Ishikawa (cell line): ENCODE data around the gene RFT1.

Experiments
- CEBPB ChIP-seq: IDR thresholded peaks from 2 replicates; pipeline ENCODE4 v1.6.1; 2012
- CREB1 ChIP-seq: IDR thresholded peaks from 2 replicates; pipeline ENCODE4 v1.6.1; 2012; ENCODE audit warnings: low read depth
- EGR1 ChIP-seq: IDR thresholded peaks from 2 replicates; pipeline ENCODE4 v1.6.1; 2012
- EP300 ChIP-seq: IDR thresholded peaks from 2 replicates; pipeline ENCODE4 v1.6.1; 2012; ENCODE audit warnings: borderline replicate concordance
- FOXM1 ChIP-seq: IDR thresholded peaks from 2 replicates; pipeline ENCODE4 v1.6.1; 2012; ENCODE audit warnings: low read depth, borderline replicate concordance
- NFIC ChIP-seq: IDR thresholded peaks from 2 replicates; pipeline ENCODE4 v1.6.1; 2012
- RAD21 ChIP-seq: IDR thresholded peaks from 2 replicates; pipeline ENCODE4 v1.6.1; 2012; ENCODE audit warnings: low read depth
- TAF1 ChIP-seq: IDR thresholded peaks from 2 replicates; pipeline ENCODE4 v1.6.1; 2012; ENCODE audit warnings: low read depth, mild to moderate bottlenecking
- TCF12 ChIP-seq: IDR thresholded peaks from 2 replicates; pipeline ENCODE4 v1.6.1; 2012; ENCODE audit warnings: low read depth
- TEAD4 ChIP-seq: IDR thresholded peaks from 2 replicates; pipeline ENCODE4 v1.6.1; 2012
- YY1 ChIP-seq: IDR thresholded peaks from 2 replicates; pipeline ENCODE4 v1.6.1; 2012; ENCODE audit warnings: low read depth
- ZBTB7A ChIP-seq: IDR thresholded peaks from 2 replicates; pipeline ENCODE4 v1.6.1; 2012; ENCODE audit warnings: low read depth
- TF ChIP-seq, protein P1 (sequence below): IDR thresholded peaks from 2 replicates; pipeline ENCODE4 v1.6.1; 2012
- TF ChIP-seq, protein P2 (sequence below): IDR thresholded peaks from 2 replicates; pipeline ENCODE4 v1.6.1; 2012; ENCODE audit warnings: low read depth, mild to moderate bottlenecking
- TF ChIP-seq, protein P3 (sequence below): IDR thresholded peaks from 2 replicates; pipeline ENCODE4 v1.6.1; 2012

RFT1 gene

DNA sequence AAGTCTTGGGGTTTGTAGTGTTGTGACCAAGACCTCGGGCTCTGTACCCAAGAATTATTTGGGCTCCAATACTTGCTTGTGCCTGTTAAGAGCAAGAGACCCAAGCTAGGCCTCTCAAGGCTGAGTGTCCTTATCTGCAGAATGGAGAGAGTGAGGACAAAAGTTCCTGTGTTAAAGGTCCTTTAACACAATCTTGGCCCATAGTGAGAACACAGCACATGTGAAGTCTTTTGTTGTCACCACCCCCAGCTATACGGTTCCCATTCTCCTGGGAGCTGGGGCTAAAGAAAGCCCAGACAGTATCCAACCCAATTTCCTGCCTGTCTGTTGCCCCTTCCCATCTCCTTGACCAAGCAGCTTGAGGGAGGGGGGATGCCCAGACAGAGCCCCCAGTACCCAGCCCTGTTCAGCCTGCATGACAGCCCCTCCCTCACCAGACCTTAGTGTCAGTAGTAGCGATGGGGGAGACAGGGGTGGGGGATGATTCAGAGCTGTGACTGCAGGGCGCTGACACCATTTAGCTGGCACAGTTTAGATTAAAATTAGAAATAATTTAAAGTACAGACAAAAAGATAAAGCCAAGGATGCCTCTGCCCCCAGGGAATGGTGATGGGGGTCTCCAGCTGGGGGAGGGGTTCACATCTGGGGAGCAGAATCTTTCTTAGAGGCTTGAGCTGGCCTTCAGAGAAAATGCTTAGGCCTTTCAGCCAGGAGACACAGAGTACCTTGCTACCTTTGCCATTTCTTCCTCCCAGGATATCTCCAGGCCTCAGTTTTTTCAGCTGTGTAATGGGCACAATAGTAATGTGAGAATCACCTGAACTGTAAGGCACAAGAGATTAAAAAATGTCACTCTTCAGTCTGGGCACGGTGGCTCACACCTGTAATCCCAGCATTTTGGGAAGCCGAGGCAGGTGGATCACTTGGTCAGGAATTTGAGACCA lies 33.5 kb upstream of the RFT1 start:
- TF ChIP-seq TEAD4 (no peak), EP300 (no peak), TAF1 (no peak), EGR1 (no peak), ZBTB7A (no peak), RAD21 (no peak), TCF12 (no peak), CREB1 (no peak)
- TF ChIP-seq, protein P1, sequence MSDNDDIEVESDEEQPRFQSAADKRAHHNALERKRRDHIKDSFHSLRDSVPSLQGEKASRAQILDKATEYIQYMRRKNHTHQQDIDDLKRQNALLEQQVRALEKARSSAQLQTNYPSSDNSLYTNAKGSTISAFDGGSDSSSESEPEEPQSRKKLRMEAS: no peak
- TF ChIP-seq, protein P2, sequence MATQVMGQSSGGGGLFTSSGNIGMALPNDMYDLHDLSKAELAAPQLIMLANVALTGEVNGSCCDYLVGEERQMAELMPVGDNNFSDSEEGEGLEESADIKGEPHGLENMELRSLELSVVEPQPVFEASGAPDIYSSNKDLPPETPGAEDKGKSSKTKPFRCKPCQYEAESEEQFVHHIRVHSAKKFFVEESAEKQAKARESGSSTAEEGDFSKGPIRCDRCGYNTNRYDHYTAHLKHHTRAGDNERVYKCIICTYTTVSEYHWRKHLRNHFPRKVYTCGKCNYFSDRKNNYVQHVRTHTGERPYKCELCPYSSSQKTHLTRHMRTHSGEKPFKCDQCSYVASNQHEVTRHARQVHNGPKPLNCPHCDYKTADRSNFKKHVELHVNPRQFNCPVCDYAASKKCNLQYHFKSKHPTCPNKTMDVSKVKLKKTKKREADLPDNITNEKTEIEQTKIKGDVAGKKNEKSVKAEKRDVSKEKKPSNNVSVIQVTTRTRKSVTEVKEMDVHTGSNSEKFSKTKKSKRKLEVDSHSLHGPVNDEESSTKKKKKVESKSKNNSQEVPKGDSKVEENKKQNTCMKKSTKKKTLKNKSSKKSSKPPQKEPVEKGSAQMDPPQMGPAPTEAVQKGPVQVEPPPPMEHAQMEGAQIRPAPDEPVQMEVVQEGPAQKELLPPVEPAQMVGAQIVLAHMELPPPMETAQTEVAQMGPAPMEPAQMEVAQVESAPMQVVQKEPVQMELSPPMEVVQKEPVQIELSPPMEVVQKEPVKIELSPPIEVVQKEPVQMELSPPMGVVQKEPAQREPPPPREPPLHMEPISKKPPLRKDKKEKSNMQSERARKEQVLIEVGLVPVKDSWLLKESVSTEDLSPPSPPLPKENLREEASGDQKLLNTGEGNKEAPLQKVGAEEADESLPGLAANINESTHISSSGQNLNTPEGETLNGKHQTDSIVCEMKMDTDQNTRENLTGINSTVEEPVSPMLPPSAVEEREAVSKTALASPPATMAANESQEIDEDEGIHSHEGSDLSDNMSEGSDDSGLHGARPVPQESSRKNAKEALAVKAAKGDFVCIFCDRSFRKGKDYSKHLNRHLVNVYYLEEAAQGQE: no peak

DNA sequence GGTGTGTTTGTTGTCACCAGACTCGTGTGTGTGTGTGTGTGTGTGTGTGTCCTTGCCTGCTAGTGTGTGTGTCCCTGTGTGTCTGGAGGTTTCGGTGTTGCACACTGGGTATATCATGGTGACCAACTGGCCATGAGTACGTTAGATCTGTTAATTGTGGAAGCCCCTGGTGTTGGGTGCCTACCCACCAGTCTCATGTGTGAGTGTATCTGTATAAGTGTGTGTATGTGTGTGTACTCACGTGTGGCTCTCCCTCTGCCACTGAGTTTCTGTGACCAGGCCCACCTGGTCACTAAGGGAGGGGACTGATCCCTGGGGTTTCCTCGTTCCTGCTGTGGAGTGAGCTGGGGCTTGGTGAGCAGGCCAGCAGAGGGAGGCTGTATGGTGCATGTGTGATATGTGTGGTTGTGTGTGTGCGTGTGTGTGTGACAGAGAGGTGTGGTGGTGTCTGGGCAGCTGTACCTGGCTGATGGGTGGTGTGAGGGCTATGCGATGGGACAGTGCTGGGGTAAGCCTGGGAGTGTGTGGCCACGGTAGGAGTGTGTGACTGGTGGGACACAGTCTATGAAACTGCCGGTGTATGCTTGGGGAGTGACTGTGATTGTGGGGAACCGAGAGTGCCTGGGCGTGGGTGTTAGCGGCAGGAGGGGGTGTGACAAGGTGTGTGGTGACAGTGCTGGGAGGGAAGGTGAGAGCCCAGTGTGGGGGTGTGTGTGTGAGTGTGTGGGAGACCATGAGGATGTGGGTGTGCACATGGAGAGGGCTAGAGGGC lies 32.6 kb upstream of the RFT1 start:
- TF ChIP-seq YY1 (no peak), ZBTB7A (no peak), NFIC (no peak), TCF12 (no peak), RAD21 (no peak), TEAD4 (no peak), FOXM1 (no peak), CREB1 (no peak), EGR1 (no peak), CEBPB (no peak)
- TF ChIP-seq, protein P1: no peak
- TF ChIP-seq, protein P2: no peak
- TF ChIP-seq, protein P3, sequence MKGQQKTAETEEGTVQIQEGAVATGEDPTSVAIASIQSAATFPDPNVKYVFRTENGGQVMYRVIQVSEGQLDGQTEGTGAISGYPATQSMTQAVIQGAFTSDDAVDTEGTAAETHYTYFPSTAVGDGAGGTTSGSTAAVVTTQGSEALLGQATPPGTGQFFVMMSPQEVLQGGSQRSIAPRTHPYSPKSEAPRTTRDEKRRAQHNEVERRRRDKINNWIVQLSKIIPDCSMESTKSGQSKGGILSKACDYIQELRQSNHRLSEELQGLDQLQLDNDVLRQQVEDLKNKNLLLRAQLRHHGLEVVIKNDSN: no peak

DNA sequence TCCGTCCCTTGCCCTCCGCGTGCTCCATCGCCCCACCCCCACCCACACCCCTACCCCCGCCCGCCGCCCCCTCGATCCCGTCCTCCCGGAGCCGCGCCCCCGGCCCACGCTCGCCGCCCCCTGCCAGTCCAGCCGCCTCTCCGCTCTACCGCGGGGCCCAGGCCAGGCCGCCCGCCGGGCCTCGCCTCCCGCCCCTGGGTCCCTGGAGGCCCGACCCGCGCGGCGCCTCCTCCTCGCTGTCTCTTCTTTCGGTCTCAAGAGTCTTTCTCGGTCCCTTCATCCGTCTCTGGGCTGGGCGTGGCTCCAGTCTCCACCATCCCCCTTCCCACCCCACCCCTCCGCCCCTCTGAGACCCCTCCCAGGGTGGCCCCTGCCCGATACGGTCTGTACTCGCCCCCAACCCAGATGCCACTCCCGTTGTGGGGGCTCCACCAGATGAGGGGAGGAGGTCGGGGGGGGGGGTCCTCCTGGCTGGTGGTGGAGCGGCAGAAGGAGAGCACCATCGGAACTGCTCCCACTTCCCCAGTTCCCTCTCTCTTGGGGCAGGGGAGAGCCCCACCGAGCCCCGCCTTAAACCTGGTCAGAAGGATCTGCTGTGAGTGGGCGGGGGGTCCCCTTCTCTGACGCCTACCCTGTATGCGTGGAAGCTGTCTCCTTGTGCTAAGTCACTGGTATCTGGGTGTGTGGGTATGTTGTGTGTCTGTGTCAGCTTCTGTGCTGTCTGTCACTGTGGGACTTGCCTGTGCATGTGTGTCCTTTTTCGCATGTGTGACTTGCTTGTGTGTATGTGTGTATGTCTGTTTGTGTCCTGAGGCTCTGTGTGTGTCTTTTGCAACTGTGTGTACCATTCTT lies 31.8 kb upstream of the RFT1 start:
- TF ChIP-seq EP300 (no peak), NFIC (no peak), YY1 (no peak), RAD21 (no peak), EGR1 (no peak), CREB1 (no peak), FOXM1 (no peak), CEBPB (no peak), TEAD4 (no peak), ZBTB7A (no peak; the same call in 1 of the 2 replicates), TAF1 (no peak), TCF12 (no peak)
- TF ChIP-seq, protein P3: no peak
- TF ChIP-seq, protein P2: no peak
- TF ChIP-seq, protein P1: no peak
